ENCODE data around the gene PVR. TPM values are rescaled to one million over a fixed set of nuclear protein-coding genes. Genes with fewer than 3 reads are reported as not detected.
"Not testable (repeated sequence)": the region's sequence is repeated elsewhere in the genome, so short reads cannot be mapped to it uniquely, and the experiment has no call there.

Gene PVR
- total RNA-seq, 1 donor from 2014 or later, result 28.5 TPM

GRCh38 chr19:44620667-44621066, 23.0 kb upstream of the PVR start:
- H3K36me3 Mint-ChIP-seq, result no peaks in the 10 kb centered on the region
- no peak overlapping the region for H3K4me3 Mint-ChIP-seq
- no peak overlapping the region for H3K27ac Mint-ChIP-seq
- H3K4me1 Mint-ChIP-seq, result no peaks in the 10 kb centered on the region
- no peak for DNase-seq (ENCODE audit: low spot score in 2 of 2, unreplicated experiment in 2 of 2)
- peaks cover 2% of the 10 kb centered on the region for H3K9me3 Mint-ChIP-seq
- no peaks in the 10 kb centered on the region for H3K27me3 Mint-ChIP-seq (ENCODE audit: low read depth)
- no peak for TF ChIP-seq CTCF (IDR thresholded peaks at IDR 0.05; ENCODE audit: unreplicated experiment)

GRCh38 chr19:44621367-44621766, 22.3 kb upstream of the PVR start:
- H3K27me3 Mint-ChIP-seq (ENCODE audit: low read depth), result no peaks in the 10 kb centered on the region

GRCh38 chr19:44623080-44623479, 20.6 kb upstream of the PVR start:
- no peak for DNase-seq (ENCODE audit: low spot score in 2 of 2, unreplicated experiment in 2 of 2)
- H3K27me3 Mint-ChIP-seq (ENCODE audit: low read depth), result no peaks in the 10 kb centered on the region
- H3K27ac Mint-ChIP-seq, result no peak overlapping the region
- H3K36me3 Mint-ChIP-seq, result no peaks in the 10 kb centered on the region
- no peak for TF ChIP-seq CTCF (IDR thresholded peaks at IDR 0.05; ENCODE audit: unreplicated experiment)
- H3K4me3 Mint-ChIP-seq, result no peak overlapping the region
- H3K9me3 Mint-ChIP-seq, result peaks cover 7% of the 10 kb centered on the region
- H3K4me1 Mint-ChIP-seq, result peaks cover 8% of the 10 kb centered on the region

More at GRCh38 chr19:44621367-44621766, 22.3 kb upstream of the PVR start:
- H3K27ac Mint-ChIP-seq, result no peak overlapping the region
- H3K4me1 Mint-ChIP-seq, result peaks cover 6% of the 10 kb centered on the region
- H3K36me3 Mint-ChIP-seq, result no peaks in the 10 kb centered on the region
- no peak overlapping the region for H3K4me3 Mint-ChIP-seq
- peaks cover 7% of the 10 kb centered on the region for H3K9me3 Mint-ChIP-seq
- TF ChIP-seq CTCF (IDR thresholded peaks at IDR 0.05; ENCODE audit: unreplicated experiment), result no peak
- DNase-seq (ENCODE audit: low spot score in 2 of 2, unreplicated experiment in 2 of 2), result no peak

GRCh38 chr19:44623626-44624025, 20.1 kb upstream of the PVR start:
- Mint-ChIP-seq H3K27ac (no peak overlapping the region), H3K4me1 (peaks cover 8% of the 10 kb centered on the region), H3K36me3 (no peaks in the 10 kb centered on the region), H3K4me3 (no peak overlapping the region), H3K27me3 (ENCODE audit: low read depth) (no peaks in the 10 kb centered on the region), H3K9me3 (peaks cover 7% of the 10 kb centered on the region)
- no peak for TF ChIP-seq CTCF (IDR thresholded peaks at IDR 0.05; ENCODE audit: unreplicated experiment)
- no peak for DNase-seq (ENCODE audit: low spot score in 2 of 2, unreplicated experiment in 2 of 2)

- TF ChIP-seq CTCF (IDR thresholded peaks at IDR 0.05; ENCODE audit: unreplicated experiment), result no peak
- Mint-ChIP-seq H3K9me3 (peaks cover 7% of the 10 kb centered on the region), H3K4me3 (no peak overlapping the region), H3K36me3 (no peaks in the 10 kb centered on the region), H3K27ac (no peak overlapping the region), H3K4me1 (peaks cover 8% of the 10 kb centered on the region), H3K27me3 (ENCODE audit: low read depth) (no peaks in the 10 kb centered on the region)
- DNase-seq (ENCODE audit: low spot score in 2 of 2, unreplicated experiment in 2 of 2), result no peak
These were observed 18.8 kb upstream of the PVR start for GRCh38 chr19:44624840-44625354.

- not testable (repeated sequence) for DNase-seq (ENCODE audit: low spot score in 2 of 2, unreplicated experiment in 2 of 2); H3K27me3 Mint-ChIP-seq (ENCODE audit: low read depth); H3K4me1 Mint-ChIP-seq; H3K4me3 Mint-ChIP-seq; H3K9me3 Mint-ChIP-seq; H3K36me3 Mint-ChIP-seq
- peak overlapping the region; percentile 73 for H3K27ac Mint-ChIP-seq
These were observed 18.1 kb upstream of the PVR start for GRCh38 chr19:44625637-44626036.
